Endometrial microvascular endothelial cells (primary cell): ENCODE measurements around the gene NFE2L2. TPM values are rescaled to one million over a fixed set of nuclear protein-coding genes. Genes with fewer than 3 reads are reported as not detected.
"Not testable (repeated sequence)": the region's sequence is repeated elsewhere in the genome, so short reads cannot be mapped to it uniquely, and the experiment has no call there.

Source experiments
- in situ Hi-C: cut with HindIII; loops from 2 replicates; pipeline ENCODE4 v1.10.0; 2017; ENCODE audit warnings: low sequenced_read_pairs, low pct_unique_long_range_greater_than_20kb; ENCODE audit errors: inconsistent ontology term
- total RNA-seq: library from RNA; depleted of rRNA; stranded (reverse); fragments of >200 nt; gene quantifications from one replicate; pipeline ENCODE4 v1.2.3, GENCODE V29; 2015; ENCODE audit errors: inconsistent ontology term

Gene NFE2L2
- total RNA-seq, 1 donor from 2014 or later, result 48.9 TPM

DNA sequence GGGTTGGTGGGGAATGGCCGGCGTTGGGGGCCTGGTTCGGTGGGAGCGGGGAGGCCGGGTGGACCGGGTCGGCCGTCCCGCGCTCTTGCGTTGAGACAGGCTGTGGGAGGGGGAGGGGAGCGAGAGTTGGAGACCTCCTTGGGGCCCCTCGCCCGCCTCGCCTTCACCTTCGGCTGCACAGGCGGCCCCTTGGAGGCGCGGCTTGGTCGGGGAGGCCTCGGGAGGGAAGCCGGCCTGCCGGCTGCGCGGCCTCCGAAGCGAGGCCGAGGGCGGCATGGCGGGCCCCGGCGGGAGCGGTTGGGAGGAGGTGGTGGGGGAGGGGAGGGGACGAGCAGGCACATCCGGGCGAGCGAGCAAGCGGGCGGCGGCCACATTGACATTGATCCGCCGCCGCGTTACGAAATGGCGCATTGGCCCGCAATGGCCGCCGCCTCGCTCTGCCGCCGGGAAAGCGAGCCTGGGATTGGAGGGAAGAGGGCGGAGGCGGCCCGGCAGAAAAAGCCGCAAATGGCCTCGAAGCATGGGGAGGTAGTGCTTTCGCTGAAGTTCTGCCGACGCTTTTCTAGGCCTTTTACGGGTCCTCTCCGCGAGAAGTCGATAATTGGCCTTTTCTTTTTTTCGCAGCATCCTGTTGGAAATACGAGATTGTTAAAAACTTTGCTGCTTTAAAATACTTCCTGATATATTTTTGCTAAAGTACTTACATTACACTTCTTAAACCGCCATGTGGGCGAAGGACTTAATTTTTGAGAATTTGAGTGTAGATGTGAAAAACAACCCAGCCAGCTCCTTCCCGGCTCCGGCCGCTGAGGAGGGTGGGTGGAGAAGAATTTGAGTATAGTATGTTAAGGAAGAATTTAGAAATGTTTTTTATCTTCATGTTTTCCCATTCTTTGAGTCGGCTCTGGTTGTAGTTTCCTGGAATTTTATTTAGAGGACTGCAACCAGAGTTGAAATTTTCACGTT, 51.4 kb downstream of the NFE2L2 start:
- in situ Hi-C loops, result no loop called here

DNA sequence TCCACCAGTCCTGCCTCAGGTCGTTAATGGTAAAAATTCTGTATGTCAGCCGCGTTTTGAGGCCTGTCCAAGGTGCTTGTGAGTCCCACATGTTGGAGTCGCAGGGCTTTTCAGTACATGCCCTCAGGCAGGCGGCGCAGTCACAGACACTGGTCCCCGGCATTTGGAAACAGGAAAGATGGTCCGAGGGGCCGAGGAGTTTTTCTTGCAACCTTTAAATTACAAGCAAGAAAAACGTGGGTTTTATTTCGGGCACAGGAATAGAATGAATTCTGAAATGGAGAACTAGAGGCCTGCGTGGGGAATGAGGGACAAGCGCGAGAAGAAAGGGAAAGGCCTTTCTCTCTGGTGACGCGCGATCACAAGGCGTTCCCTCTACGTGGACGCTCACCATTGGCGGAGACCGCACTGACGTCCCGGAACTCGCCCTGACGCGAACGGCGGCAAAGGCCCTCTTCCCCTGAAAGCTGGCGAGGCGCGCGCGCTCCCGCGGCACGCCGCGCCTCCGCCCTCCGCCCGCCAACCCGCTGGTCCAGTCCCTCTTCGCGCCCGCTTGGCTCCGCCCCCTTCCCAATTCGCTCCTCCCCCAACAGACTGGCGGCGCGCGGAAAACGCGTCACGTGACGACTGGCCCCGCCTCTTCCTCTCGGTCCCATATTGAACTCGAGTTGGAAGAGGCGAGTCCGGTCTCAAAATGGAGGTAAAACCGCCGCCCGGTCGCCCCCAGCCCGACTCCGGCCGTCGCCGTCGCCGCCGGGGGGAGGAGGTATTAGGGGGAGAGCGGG, 52.2 kb downstream of the NFE2L2 start, which contains the start of gene HNRNPA3:
Gene HNRNPA3, plus strand, starts transcription at position 689 of the 785 bp plus-strand sequence. Its CDS starts 6 bp downstream, at position 695.
- in situ Hi-C loops, result no loop called here

- in situ Hi-C loops, result no loop called here
These were observed 52.9 kb downstream of the NFE2L2 start for GRCh38 chr2:177211576-177212105.

GRCh38 chr2:177211169-177211568, 53.4 kb downstream of the NFE2L2 start:
- in situ Hi-C loops, result no loop called here

- in situ Hi-C loops, result no loop called here
These were observed 57.4 kb downstream of the NFE2L2 start for GRCh38 chr2:177207101-177207500.

GRCh38 chr2:177204417-177204816, 60.1 kb downstream of the NFE2L2 start:
- in situ Hi-C loops, result no loop called here

- in situ Hi-C loops, result no loop called here
These were observed 62.6 kb downstream of the NFE2L2 start for GRCh38 chr2:177201919-177202346.

DNA sequence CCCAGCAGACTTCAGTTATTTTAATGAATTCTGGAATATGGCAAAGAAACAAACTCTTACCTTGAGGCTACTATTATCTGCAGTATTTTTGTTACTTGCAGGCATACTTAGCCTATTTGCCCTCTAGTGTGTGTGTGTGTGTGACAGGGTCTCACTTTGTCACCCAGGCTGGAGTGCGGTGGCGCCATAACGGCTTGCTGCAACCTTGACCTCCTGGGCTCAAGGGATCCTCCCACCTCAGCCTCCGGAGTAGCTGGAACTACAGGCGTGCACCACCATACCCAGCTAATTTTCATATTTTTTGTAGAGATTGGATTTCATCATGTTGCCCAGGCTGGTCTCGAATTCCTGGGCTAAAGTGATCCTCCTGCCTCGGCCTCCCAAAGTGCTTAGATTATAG, 64.1 kb downstream of the NFE2L2 start:
- in situ Hi-C loops, result not testable (repeated sequence)

- in situ Hi-C loops, result no loop called here
These were observed 69.3 kb downstream of the NFE2L2 start for GRCh38 chr2:177195194-177195593.

GRCh38 chr2:177193240-177193639, 71.3 kb downstream of the NFE2L2 start:
- in situ Hi-C loops, result no loop called here

DNA sequence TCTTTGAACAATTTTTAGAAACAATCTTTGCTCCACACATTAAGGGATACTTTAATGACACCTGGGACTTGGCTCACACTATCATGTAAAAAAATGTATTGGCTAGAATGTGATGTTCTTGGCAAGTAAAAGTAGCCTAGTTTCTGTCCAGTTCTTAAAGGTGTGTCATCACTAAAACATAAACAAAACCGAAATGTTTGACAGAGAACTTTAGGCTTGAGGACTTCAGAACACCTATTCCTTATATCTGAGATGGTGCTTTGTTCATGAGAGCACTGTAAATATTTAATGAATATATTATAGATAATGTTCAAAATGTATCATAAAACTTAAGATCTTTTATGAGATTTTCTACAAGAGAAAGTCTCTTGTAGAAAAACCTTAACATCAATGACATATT, 71.7 kb downstream of the NFE2L2 start:
- in situ Hi-C loops, result no loop called here

DNA sequence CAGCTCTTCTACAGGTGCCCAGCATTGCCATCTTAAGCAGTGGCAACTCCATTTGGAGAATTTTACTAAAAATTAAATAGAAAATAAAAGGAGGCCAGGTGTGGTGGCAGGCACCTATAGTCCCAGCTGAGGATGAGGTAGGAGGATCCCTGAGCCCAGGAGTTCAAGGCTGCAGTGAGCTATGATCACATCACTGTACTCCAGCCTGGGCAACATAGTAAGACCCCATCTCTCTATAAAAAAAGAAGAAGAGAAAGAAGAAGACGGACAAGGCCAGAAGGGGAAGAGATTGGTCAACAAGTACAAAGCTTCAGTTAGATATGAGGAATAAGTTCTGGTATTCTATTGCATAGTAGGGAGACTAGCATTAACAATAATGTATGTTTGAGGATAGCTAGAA, 73.6 kb downstream of the NFE2L2 start:
- in situ Hi-C loops, result no loop called here

- in situ Hi-C loops, result no loop called here
These were observed 75.8 kb downstream of the NFE2L2 start for GRCh38 chr2:177188482-177189469.

DNA sequence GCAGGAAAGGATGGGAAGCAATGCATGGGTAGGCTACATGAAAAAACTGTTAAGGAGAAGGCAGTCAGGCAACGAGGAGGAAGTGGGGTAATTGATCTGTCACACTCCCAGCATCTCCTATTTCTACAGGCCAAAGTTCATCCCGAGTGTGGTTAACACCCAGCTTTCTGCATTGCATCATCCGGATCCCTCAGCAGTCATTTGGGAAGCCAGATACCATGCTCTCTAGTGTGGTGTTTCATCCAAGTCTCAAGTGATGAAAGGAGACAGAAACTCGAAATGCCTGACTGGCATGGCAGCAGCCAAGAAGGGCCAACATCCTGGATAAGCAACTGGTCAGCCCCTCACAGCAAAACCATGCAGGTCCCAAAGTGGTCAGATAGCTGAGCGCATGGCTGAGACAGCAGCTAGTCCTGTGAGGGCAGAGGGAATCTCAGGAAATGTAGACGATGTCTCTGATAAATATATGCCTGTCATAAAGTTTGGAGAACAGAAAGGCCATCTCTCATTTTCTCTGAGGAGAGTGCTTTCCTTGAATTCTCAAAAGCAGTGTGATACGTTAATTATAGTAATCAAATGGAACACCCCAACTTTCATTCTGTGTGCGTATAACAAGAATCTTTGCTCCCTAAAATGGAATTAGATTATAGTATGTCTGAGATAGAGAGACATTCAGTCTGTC, 76.8 kb downstream of the NFE2L2 start:
- in situ Hi-C loops, result no loop called here

GRCh38 chr2:177186038-177186437, 78.5 kb downstream of the NFE2L2 start:
- in situ Hi-C loops, result not testable (repeated sequence)

DNA sequence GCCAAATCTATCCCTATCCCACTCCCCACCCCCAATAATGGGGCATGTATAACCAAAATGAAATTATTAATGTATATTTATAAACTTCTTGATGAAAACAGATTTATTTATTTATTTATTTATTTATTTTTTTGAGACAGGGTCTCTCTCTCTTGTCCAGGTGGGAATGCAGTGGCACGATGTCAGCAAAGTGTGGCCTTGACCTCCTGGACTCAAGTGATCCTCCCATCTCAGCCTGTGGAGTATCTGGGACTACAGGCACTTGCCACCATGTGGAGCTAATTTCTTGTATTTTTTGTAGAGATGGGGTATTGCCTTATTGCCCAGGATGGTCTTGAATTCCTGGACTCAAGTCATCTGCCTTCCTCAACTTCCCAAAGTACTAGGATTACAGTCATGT, 79.9 kb downstream of the NFE2L2 start:
- in situ Hi-C loops, result no loop called here

DNA sequence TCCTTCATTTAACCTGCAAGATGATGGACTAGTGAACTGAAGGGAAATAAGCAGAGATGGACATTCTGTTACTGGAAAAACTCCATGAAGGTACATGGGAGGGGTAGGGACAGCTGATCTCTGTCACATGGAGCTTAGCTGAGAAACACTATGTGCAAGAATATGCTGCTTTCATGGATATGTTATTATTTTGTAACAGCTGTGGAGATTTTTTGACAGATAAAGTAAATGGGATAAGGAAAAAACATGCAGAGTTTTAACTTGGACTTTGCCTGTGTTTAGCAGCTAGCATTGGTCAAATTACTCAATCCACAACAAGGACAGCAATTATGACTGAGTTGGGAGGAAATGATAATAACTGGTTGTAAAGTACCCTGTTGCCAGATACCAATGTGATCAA, 80.7 kb downstream of the NFE2L2 start:
- in situ Hi-C loops, result no loop called here
